H1 (cell line): ENCODE measurements around the gene FGF6. TPM values are rescaled to one million over a fixed set of nuclear protein-coding genes. Genes with fewer than 3 reads are reported as not detected.

ENCODE experiments used
- CTCF ChIA-PET: fragments of 300-600 bp; sonication (Branson Sonifier 250); formaldehyde crosslinking; loops from one replicate; lab custom pipeline; 2021; ENCODE audit not compliant: partially characterized antibody; lab: Charles Lee
- POLR2A ChIA-PET: fragments of 300-600 bp; sonication (Branson Sonifier 250); formaldehyde crosslinking; loops from one replicate; lab custom pipeline; 2021; ENCODE audit warnings: inconsistent platforms; ENCODE audit not compliant: partially characterized antibody; lab: Charles Lee
- DNase-seq, 2 experiments: peaks; one replicate each; pipeline versions ENCODE4 v3.0.0 to v3.0.0-alpha.2; 2010 to 2022; ENCODE audit warnings: low spot score in 2 of 2, low read depth in 1 of 2, mixed read lengths in 1 of 2
- FAIRE-seq: peaks from 2 replicates; lab custom pipeline; 2011; peaks lifted over from hg19 to GRCh38; lab: Jason Lieb, UNC
- H2AFZ ChIP-seq: 2 replicates; pipeline ENCODE4 v1.8.1; 2012; ENCODE audit warnings: low read length, inconsistent platforms
- H2AK5ac ChIP-seq: 2 replicates; pipeline ENCODE4 v1.6.1; 2013; ENCODE audit warnings: low read depth, low read length
- H2BK120ac ChIP-seq: replicated peaks from 2 replicates; pipeline ENCODE3; 2013; ENCODE audit warnings: low read depth, low read length, inconsistent platforms
- H2BK12ac ChIP-seq: 2 replicates; pipeline ENCODE4 v1.6.1; 2013; ENCODE audit warnings: low read depth, low read length
- H2BK15ac ChIP-seq: 2 replicates; pipeline ENCODE4 v1.6.1; 2013; ENCODE audit warnings: low read length
- H2BK20ac ChIP-seq: 2 replicates; pipeline ENCODE4 v1.6.1; 2013; ENCODE audit warnings: low read length
- H2BK5ac ChIP-seq: 2 replicates; pipeline ENCODE4 v1.6.1; 2013; ENCODE audit warnings: low read depth, low read length
- H3K14ac ChIP-seq: 2 replicates; pipeline ENCODE4 v1.6.1; 2013; ENCODE audit warnings: inconsistent platforms; ENCODE audit not compliant: insufficient read length
- H3K18ac ChIP-seq: 2 replicates; pipeline ENCODE4 v1.6.1; 2013; ENCODE audit warnings: low read length; ENCODE audit errors: extremely low read depth
- H3K23ac ChIP-seq: 2 replicates; pipeline ENCODE4 v1.6.1; 2013; ENCODE audit warnings: inconsistent platforms; ENCODE audit not compliant: insufficient read length
- H3K23me2 ChIP-seq: 2 replicates; pipeline ENCODE4 v1.6.1; 2013; ENCODE audit warnings: low read depth, low read length
- H3K27ac ChIP-seq: 2 replicates; pipeline ENCODE4 v1.6.1; 2011; ENCODE audit warnings: low read depth, low read length, inconsistent platforms
- H3K27me3 ChIP-seq, 4 experiments: replicated peaks in 1 of 4; 1 replicate in 1 of 4; 2 replicates in 3 of 4; pipeline versions ENCODE4 v1.6.1 to v1.8.1; 2011 to 2013; ENCODE audit warnings: low read length in 3 of 4, mild to moderate bottlenecking in 3 of 4, inconsistent platforms in 2 of 4, mixed read lengths in 2 of 4, moderate library complexity in 1 of 4; ENCODE audit not compliant: control insufficient read depth in 3 of 4, insufficient read depth in 3 of 4; ENCODE audit errors: extremely low read depth in 1 of 4
- H3K36me3 ChIP-seq, 4 experiments: 2 replicates each; pipeline versions ENCODE4 v1.6.1 to v1.8.1; 2011 to 2013; ENCODE audit warnings: mild to moderate bottlenecking in 4 of 4, low read length in 3 of 4, moderate library complexity in 2 of 4, control low read depth in 1 of 4, inconsistent platforms in 1 of 4; ENCODE audit not compliant: insufficient read depth in 4 of 4, control insufficient read depth in 2 of 4
- H3K4ac ChIP-seq: replicated peaks from 2 replicates; pipeline ENCODE3; 2013; ENCODE audit warnings: low read length, low read depth, mixed read lengths, inconsistent platforms; ENCODE audit not compliant: insufficient read length
- H3K4me1 ChIP-seq, 4 experiments: replicated peaks in 1 of 4; 1 replicate in 1 of 4; 2 replicates in 3 of 4; pipeline versions ENCODE4 v1.6.1 to v1.8.1; 2011 to 2013; ENCODE audit warnings: low read length in 3 of 4, inconsistent platforms in 2 of 4, mixed read lengths in 1 of 4; ENCODE audit not compliant: insufficient read depth in 4 of 4, control insufficient read depth in 3 of 4
- H3K4me2 ChIP-seq, 2 experiments: 2 replicates each; pipeline versions ENCODE4 v1.6.1 to v1.8.1; 2011 to 2013; ENCODE audit warnings: low read depth in 2 of 2, low read length in 2 of 2, control low read depth in 1 of 2, inconsistent platforms in 1 of 2, mild to moderate bottlenecking in 1 of 2; ENCODE audit not compliant: insufficient read depth in 1 of 2
- H3K4me3 ChIP-seq, 4 experiments: fragments of 200-600, 300-600 bp in 1 of 4; sonication (generic), shearing (Covaris generic), sonication (Bioruptor Twin) in 1 of 4; 2 replicates each; pipeline versions ENCODE4 v1.5.1 to v1.8.1; 2011 to 2016; ENCODE audit warnings: low read length in 4 of 4, low read depth in 3 of 4, control low read depth in 2 of 4, inconsistent platforms in 2 of 4, mild to moderate bottlenecking in 2 of 4, mixed read lengths in 1 of 4, moderate library complexity in 1 of 4; ENCODE audit not compliant: insufficient read depth in 2 of 4; ENCODE audit errors: extremely low read depth in 1 of 4
- H3K56ac ChIP-seq: replicated peaks from 2 replicates; pipeline ENCODE3; 2013; ENCODE audit warnings: low read depth, mild to moderate bottlenecking, mixed read lengths, low read length, inconsistent platforms; ENCODE audit not compliant: insufficient read length
- H3K79me1 ChIP-seq: 2 replicates; pipeline ENCODE4 v1.6.1; 2013; ENCODE audit warnings: low read depth, low read length, control low read depth
- H3K79me2 ChIP-seq, 2 experiments: 2 replicates each; pipeline versions ENCODE4 v1.6.1 to v1.8.1; 2012 to 2013; ENCODE audit warnings: low read length in 2 of 2, mild to moderate bottlenecking in 2 of 2, inconsistent platforms in 1 of 2; ENCODE audit not compliant: insufficient read depth in 2 of 2, control insufficient read depth in 1 of 2
- H3K9ac ChIP-seq, 4 experiments: replicated peaks in 1 of 4; 1 replicate in 1 of 4; 2 replicates in 3 of 4; pipeline versions ENCODE4 v1.6.1 to v1.8.1; 2011 to 2013; ENCODE audit warnings: low read depth in 3 of 4, low read length in 3 of 4, control low read depth in 2 of 4, mild to moderate bottlenecking in 2 of 4, moderate library complexity in 2 of 4, inconsistent platforms in 1 of 4; ENCODE audit errors: extremely low read depth in 1 of 4
- H3K9me3 ChIP-seq, 2 experiments: 2 replicates each; pipeline versions ENCODE4 v1.6.1 to v1.8.1; 2012 to 2013; ENCODE audit warnings: mild to moderate bottlenecking in 2 of 2, moderate library complexity in 2 of 2, control low read depth in 1 of 2, inconsistent platforms in 1 of 2, low read depth in 1 of 2, low read length in 1 of 2, mixed read lengths in 1 of 2; ENCODE audit not compliant: insufficient read depth in 2 of 2
- H4K20me1 ChIP-seq, 2 experiments: replicated peaks in 1 of 2; 2 replicates each; pipeline versions ENCODE3 to v1.8.1; 2011 to 2013; ENCODE audit warnings: inconsistent platforms in 2 of 2, low read length in 2 of 2, mild to moderate bottlenecking in 1 of 2; ENCODE audit not compliant: insufficient read depth in 2 of 2, control insufficient read depth in 1 of 2
- H4K5ac ChIP-seq: 2 replicates; pipeline ENCODE4 v1.6.1; 2013; ENCODE audit warnings: low read length, low read depth, mixed read lengths, inconsistent platforms; ENCODE audit not compliant: insufficient read length
- H4K8ac ChIP-seq: 2 replicates; pipeline ENCODE4 v1.8.0; 2013; ENCODE audit warnings: mild to moderate bottlenecking, moderate library complexity, low read length, inconsistent platforms; ENCODE audit not compliant: insufficient read depth; ENCODE audit errors: extremely low read depth
- H4K91ac ChIP-seq: replicated peaks from 2 replicates; pipeline ENCODE3; 2013; ENCODE audit warnings: low read length, mixed read lengths, inconsistent platforms; ENCODE audit not compliant: insufficient read length
- BCL11A ChIP-seq, 2 experiments: IDR thresholded peaks; one replicate each; pipeline ENCODE4 v1.6.1; 2011; ENCODE audit warnings: low read depth in 2 of 2, low read length in 2 of 2, mild to moderate bottlenecking in 2 of 2
- CTBP2 ChIP-seq: IDR thresholded peaks from 2 replicates; pipeline ENCODE4 v1.7.0; 2011; ENCODE audit warnings: borderline replicate concordance, mild to moderate bottlenecking, moderate library complexity, mixed read lengths, low read length; ENCODE audit not compliant: insufficient read depth, insufficient read length
- HDAC2 ChIP-seq, 2 experiments: fragments of 300-600 bp in 1 of 2; sonication (generic) in 1 of 2; IDR thresholded peaks; 2 replicates each; pipeline ENCODE4 v1.6.1; 2011 to 2012; ENCODE audit warnings: low read depth in 2 of 2, low read length in 2 of 2, mild to moderate bottlenecking in 2 of 2, moderate library complexity in 2 of 2, borderline replicate concordance in 1 of 2, inconsistent platforms in 1 of 2
- PHF8 ChIP-seq: fragments of 200-600 bp; sonication (generic); conservative IDR thresholded peaks from 2 replicates; pipeline ENCODE4 v1.7.1; 2012; ENCODE audit warnings: low read depth, mild to moderate bottlenecking, inconsistent platforms, low read length, moderate library complexity
- POU5F1 ChIP-seq: IDR thresholded peaks from 2 replicates; pipeline ENCODE4 v1.6.1; 2011; ENCODE audit warnings: low read depth, mild to moderate bottlenecking, low read length, moderate library complexity
- RAD21 ChIP-seq, 2 experiments: IDR thresholded peaks in 1 of 2; conservative IDR thresholded peaks in 1 of 2; 2 replicates each; pipeline ENCODE4 v1.6.1; 2011; ENCODE audit warnings: low read depth in 2 of 2, low read length in 2 of 2, improper control_type of control experiment in 1 of 2, inconsistent platforms in 1 of 2, mild to moderate bottlenecking in 1 of 2, moderate library complexity in 1 of 2
- RBBP5 ChIP-seq: IDR thresholded peaks from 2 replicates; pipeline ENCODE4 v1.7.1; 2012; ENCODE audit warnings: low read depth, mild to moderate bottlenecking, inconsistent platforms, low read length, moderate library complexity, borderline replicate concordance
- SP4 ChIP-seq: IDR thresholded peaks from 2 replicates; pipeline ENCODE4 v1.6.1; 2012; ENCODE audit warnings: low read length, inconsistent platforms
- TEAD4 ChIP-seq: IDR thresholded peaks from 2 replicates; pipeline ENCODE4 v1.6.1; 2012; ENCODE audit warnings: low read depth, low read length, inconsistent platforms, mixed read lengths
- YY1 ChIP-seq: IDR thresholded peaks from 2 replicates; pipeline ENCODE4 v1.6.1; 2011; ENCODE audit warnings: low read depth, mild to moderate bottlenecking, low read length
- WGBS, 2 experiments: shearing (Covaris generic) in 1 of 2; methylation state at CpG; one replicate each; pipeline versions ENCODE4 v1.1.6 to v1.1.7; 2013 to 2015; ENCODE audit warnings: low lambda C conversion rate in 2 of 2, mixed read lengths in 2 of 2, inconsistent platforms in 1 of 2, low coverage in 1 of 2, missing lambda C conversion rate in 1 of 2; ENCODE audit not compliant: insufficient replicate concordance in 2 of 2, insufficient coverage in 1 of 2, insufficient read length in 1 of 2; ENCODE audit errors: extremely low coverage in 1 of 2, missing lambda C conversion rate in 1 of 2; 5-methylcytosine and 5-hydroxymethylcytosine counted together
- polyA plus RNA-seq, 7 experiments: library from polyadenylated mRNA; depleted of rRNA in 3 of 7; stranded (reverse) in 5 of 7; unstranded in 2 of 7; fragments of >200 nt in 5 of 7; fragments of 200-250 nt in 2 of 7; gene quantifications; 1 replicate in 5 of 7; 2 replicates in 1 of 7; 4 replicates in 1 of 7; pipeline versions ENCODE4 v1.2.1 to v1.2.3, GENCODE V29; 2011 to 2013; ENCODE audit warnings: missing spikeins in 2 of 7, mixed read lengths in 2 of 7
- total RNA-seq: library from RNA; stranded (reverse); fragmentation: NEBNext Ultra II Directional; extraction: Animal tissue kit (Norgen Biotek cat#: 25700); gene quantifications from 2 replicates; pipeline ENCODE4 v1.2.1, GENCODE V29; 2021

The FGF6 gene
- total and polyA plus RNA-seq, 2 of the 8 experiments (the other 6 are each of a cell fraction or from before 2014, with no cell fraction given) = not detected

DNA sequence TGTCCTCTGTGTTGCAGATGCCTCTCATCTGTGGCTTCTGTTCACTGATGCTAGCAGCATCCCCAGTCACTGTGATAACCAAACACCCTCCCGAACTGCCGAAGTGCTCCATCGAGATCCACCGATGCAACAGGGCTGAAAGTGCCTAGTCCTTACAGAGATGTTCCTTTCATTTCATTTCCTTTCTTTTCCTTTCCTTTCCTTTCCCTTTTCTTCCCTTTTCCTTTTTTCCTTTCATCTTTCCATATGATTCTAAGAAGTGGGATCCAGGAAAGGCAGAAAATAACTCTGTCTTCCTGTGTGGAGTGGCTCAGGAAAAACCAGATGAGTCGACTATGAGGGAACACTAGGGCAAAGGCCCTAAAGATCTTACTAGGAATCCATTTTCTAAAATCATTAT is 26.7 kb downstream of the FGF6 start:
- Histone ChIP-seq H3K4ac (no peak overlapping the region), H3K27ac (no peak overlapping the region), H3K79me2 (no peaks in the 10 kb centered on the region), H4K91ac (no peak overlapping the region), H3K4me2 (no peak overlapping the region), H2BK15ac (no peak overlapping the region), H3K9me3 (no peaks in the 10 kb centered on the region), H4K20me1 (no peaks in the 10 kb centered on the region), H3K56ac (no peak overlapping the region), H3K27me3 (no peaks in the 10 kb centered on the region), H4K8ac (no peak overlapping the region), H2AK5ac (no peak overlapping the region), H2BK5ac (no peak overlapping the region), H3K9ac (no peak overlapping the region), H3K23me2 (no peaks in the 10 kb centered on the region), H3K4me3 (no peak overlapping the region), H2AFZ (no peak overlapping the region), H3K36me3 (no peaks in the 10 kb centered on the region), H3K18ac (no peak overlapping the region), H3K14ac (no peak overlapping the region), H4K5ac (no peak overlapping the region), H3K23ac (no peak overlapping the region), H2BK120ac (no peak overlapping the region), H2BK20ac (no peak overlapping the region), H3K4me1 (peaks cover 0 to 6% (median 2%) of the 10 kb centered on the region in 4 experiments; a peak in 3 of 7 replicates), H2BK12ac (no peak overlapping the region), H3K79me1 (no peaks in the 10 kb centered on the region)
- FAIRE-seq (no peak), DNase-seq (no peak)
- TF ChIP-seq CTBP2 (no peak), RBBP5 (no peak), HDAC2 (IDR thresholded peaks at IDR 0.05; ENCODE audit: borderline replicate concordance in 1 of 2, low read depth in 2 of 2, low read length in 2 of 2) (no peak), POU5F1 (no peak), BCL11A (IDR thresholded peaks at IDR 0.05; ENCODE audit: low read depth in 2 of 2, low read length in 2 of 2) (no peak), YY1 (no peak), RAD21 (IDR thresholded peaks at IDR 0.05 in 1 of 2, conservative IDR thresholded peaks at IDR 0.05 in 1 of 2; ENCODE audit: low read depth in 2 of 2, low read length in 2 of 2) (no peak), PHF8 (no peak), SP4 (no peak), TEAD4 (no peak)
- WGBS, 2 experiments = 95% methylated on average over 5 of the region's 5 CpGs; no CpG with 5 or more reads in 1 of the 2 experiments
- ChIA-PET CTCF (interaction anchor here (1.4 to 1.9 kb wide), 2 partner anchors 36 to 39 kb away, joined by 3 to 8 read pairs; no protein-coding TSS in a partner anchor), POLR2A (no interaction called here)
